ENCODE data around the gene MTARC2.

The MTARC2 gene

GRCh38 chr1:220807726-220808125, 59.6 kb downstream of the MTARC2 start:
- TF ChIP-seq CTCF (conservative IDR thresholded peaks at IDR 0.05) = no peak
- H3K27ac ChIP-seq = no peak overlapping the region

- no peak for TF ChIP-seq CTCF (conservative IDR thresholded peaks at IDR 0.05)
- H3K27ac ChIP-seq = no peak overlapping the region
These were observed 60.4 kb downstream of the MTARC2 start for GRCh38 chr1:220808345-220809186.

DNA sequence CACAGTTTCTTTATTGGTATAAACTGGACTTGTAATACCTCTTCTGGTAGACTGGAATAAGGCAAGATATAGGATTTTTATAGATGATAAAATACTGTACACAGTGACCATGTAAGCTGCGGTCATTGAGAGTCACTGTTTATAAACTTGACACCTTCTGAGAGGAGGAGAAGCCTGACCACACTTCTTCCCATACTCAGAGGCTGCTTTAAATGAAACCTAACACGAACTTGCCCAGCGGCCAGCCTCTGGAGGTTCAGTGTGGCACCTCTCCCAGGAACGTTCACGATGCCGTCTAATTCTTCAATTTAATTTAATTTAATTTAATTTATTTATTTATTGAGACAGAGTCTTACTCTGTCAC, 61.0 kb downstream of the MTARC2 start:
- TF ChIP-seq CTCF (conservative IDR thresholded peaks at IDR 0.05) = no peak
- H3K27ac ChIP-seq = no peak overlapping the region

- TF ChIP-seq CTCF (conservative IDR thresholded peaks at IDR 0.05) = no peak
- peak overlapping the region; percentile 83; the same call in 1 of the 2 replicates for H3K27ac ChIP-seq
These were observed 61.6 kb downstream of the MTARC2 start for GRCh38 chr1:220809704-220810103.

GRCh38 chr1:220810179-220810653, 62.1 kb downstream of the MTARC2 start:
- peak; percentile 92 for TF ChIP-seq CTCF (conservative IDR thresholded peaks at IDR 0.05)
- peak overlapping the region; percentile 83 for H3K27ac ChIP-seq

DNA sequence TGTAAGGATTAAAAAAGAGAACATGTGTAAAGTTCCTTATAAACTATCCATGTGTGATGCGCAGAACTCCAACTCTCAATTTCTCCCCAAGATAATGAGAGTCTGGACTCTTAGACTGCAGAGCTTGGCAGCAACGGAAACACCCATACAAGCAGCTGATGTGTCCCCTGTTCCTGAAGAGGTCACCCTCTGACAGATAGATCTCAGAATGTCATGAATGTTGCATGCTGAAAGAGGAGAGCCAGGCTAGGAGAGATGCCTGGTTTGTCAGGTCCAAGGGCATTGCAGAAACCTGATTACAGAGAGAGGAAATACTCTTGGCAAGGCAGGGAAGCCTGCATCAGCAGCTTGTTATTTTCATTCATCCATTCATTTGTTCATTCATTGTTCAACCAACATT, 62.8 kb downstream of the MTARC2 start:
- peak overlapping the region; percentile 83 for H3K27ac ChIP-seq
- no peak for TF ChIP-seq CTCF (conservative IDR thresholded peaks at IDR 0.05)

DNA sequence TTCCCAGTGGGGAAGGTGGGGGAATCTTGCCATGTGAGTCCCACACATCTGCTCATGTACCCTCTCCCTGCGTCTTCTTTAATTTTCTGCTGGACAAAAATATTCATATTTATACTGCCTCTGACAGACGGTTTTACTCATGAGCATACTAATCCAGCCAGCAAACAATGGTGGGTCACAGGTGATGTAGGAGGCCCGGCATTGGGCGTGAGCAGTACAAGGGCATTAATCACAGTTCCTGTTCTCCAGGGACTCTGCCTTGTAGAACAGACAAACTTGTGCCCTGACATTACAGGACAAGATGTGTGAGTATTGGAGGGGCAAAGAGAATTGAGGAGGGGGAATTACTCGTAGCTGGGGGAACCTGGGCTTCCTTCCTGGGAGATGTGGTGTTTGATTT, 63.6 kb downstream of the MTARC2 start:
- TF ChIP-seq CTCF (conservative IDR thresholded peaks at IDR 0.05) = no peak
- peak overlapping the region; percentile 83 for H3K27ac ChIP-seq
